OCI-LY3 (cell line): Measurements from ENCODE around the gene SLC66A2.

ENCODE experiments used
- CTCF ChIP-seq: fragments of 200-600, 300-600 bp; sonication (generic); IDR thresholded peaks from 2 replicates; pipeline ENCODE4 v1.5.1; 2014; ENCODE audit warnings: antibody characterized with exemption, low read length, low read depth
- EZH2phosphoT487 ChIP-seq: fragments of 200-600 bp; shearing (Covaris generic); IDR thresholded peaks from 2 replicates; pipeline ENCODE4 v1.6.1; 2018; ENCODE audit warnings: antibody characterized with exemption, mixed run types, low read depth

GRCh38 chr18:79875531-79875919 lies 75.9 kb downstream of the SLC66A2 start:
- TF ChIP-seq CTCF, result no peak
- TF ChIP-seq EZH2phosphoT487, result no peak
